ENCODE data around the gene CYTH4.

GRCh38 chr22:37312549-37313183 is 30.4 kb downstream of the CYTH4 start:
- TF ChIP-seq POLR2A (IDR thresholded peaks at IDR 0.05; ENCODE audit: low read length) (no peak), GATA1 (IDR thresholded peaks at IDR 0.05; ENCODE audit: low read depth, low read length) (no peak)

All from erythroblast (primary cell).